Endothelial cell of umbilical vein (primary cell): ENCODE results near the gene CLPSL2. TPM values are rescaled to one million over a fixed set of nuclear protein-coding genes. Genes with fewer than 3 reads are reported as not detected.

Experiments
- BruUV-seq: library from RNA; stranded (reverse); fragments of 400-500 nt; replicated peaks from 2 replicates; lab custom pipeline; 2021; lab: Mats Ljungman, UMichigan
- CTCF ChIA-PET: fragments of 300-600, 350-600 bp; sonication (Branson Sonifier 250); formaldehyde crosslinking; loops from one replicate; lab custom pipeline; 2021; ENCODE audit warnings: antibody characterized with exemption, inconsistent platforms; lab: Charles Lee
- POLR2A ChIA-PET: fragments of 300-600, 350-600 bp; sonication (Branson Sonifier 250); formaldehyde crosslinking; loops from one replicate; lab custom pipeline; 2021; ENCODE audit warnings: antibody characterized with exemption, inconsistent platforms; lab: Charles Lee
- DNase-seq: peaks from one replicate; pipeline ENCODE4 v3.0.0-alpha.2; 2011; ENCODE audit warnings: low read depth, low spot score
- FAIRE-seq: peaks from 2 replicates; lab custom pipeline; 2011; peaks lifted over from hg19 to GRCh38; lab: Jason Lieb, UNC
- H2AFZ ChIP-seq: 2 replicates; pipeline ENCODE4 v1.6.0; 2012; ENCODE audit warnings: low read depth, low read length, control low read depth, inconsistent platforms
- H3K27ac ChIP-seq: 2 replicates; pipeline ENCODE4 v1.5.1; 2011; ENCODE audit warnings: low read depth, mild to moderate bottlenecking, control low read depth, low read length, moderate library complexity; ENCODE audit not compliant: insufficient read depth
- H3K27me3 ChIP-seq, 2 experiments: 2 replicates each; pipeline versions ENCODE4 v1.6.0 to v1.6.1; 2011; ENCODE audit warnings: low read length in 2 of 2, mixed read lengths in 1 of 2; ENCODE audit not compliant: control insufficient read depth in 2 of 2, insufficient read depth in 2 of 2
- H3K36me3 ChIP-seq, 2 experiments: 2 replicates in 1 of 2; 3 replicates in 1 of 2; pipeline ENCODE4 v1.5.1; 2011; ENCODE audit warnings: low read length in 2 of 2, mild to moderate bottlenecking in 1 of 2, moderate library complexity in 1 of 2; ENCODE audit not compliant: control insufficient read depth in 2 of 2, insufficient read depth in 2 of 2; ENCODE audit errors: extremely low read depth in 1 of 2
- H3K4me1 ChIP-seq: 3 replicates; pipeline ENCODE4 v1.5.1; 2011; ENCODE audit warnings: mild to moderate bottlenecking, low read length; ENCODE audit not compliant: control insufficient read depth, insufficient read depth; ENCODE audit errors: extremely low read depth
- H3K4me2 ChIP-seq: 2 replicates; pipeline ENCODE4 v1.6.1; 2011; ENCODE audit warnings: low read length, control low read depth, mixed read lengths; ENCODE audit not compliant: insufficient read depth
- H3K4me3 ChIP-seq, 3 experiments: fragments of 200-600 bp in 1 of 3; sonication (generic), shearing (Covaris generic) in 1 of 3; replicated peaks in 1 of 3; 2 replicates each; pipeline ENCODE4 v1.5.1; 2011 to 2016; ENCODE audit warnings: control low read depth in 3 of 3, low read length in 3 of 3, mild to moderate bottlenecking in 2 of 3, inconsistent platforms in 1 of 3, low read depth in 1 of 3, moderate library complexity in 1 of 3; ENCODE audit not compliant: insufficient read depth in 1 of 3
- H3K79me2 ChIP-seq: 2 replicates; pipeline ENCODE4 v1.6.0; 2012; ENCODE audit warnings: low read length, inconsistent platforms; ENCODE audit not compliant: control insufficient read depth, insufficient read depth
- H3K9ac ChIP-seq: replicated peaks from 2 replicates; pipeline ENCODE3; 2011; ENCODE audit warnings: low read length, control low read depth; ENCODE audit not compliant: insufficient read depth; ENCODE audit errors: extremely low read depth
- H3K9me1 ChIP-seq: replicated peaks from 3 replicates; pipeline ENCODE4 v1.6.0; 2011; ENCODE audit warnings: mild to moderate bottlenecking, low read length; ENCODE audit not compliant: control insufficient read depth, insufficient read depth; ENCODE audit errors: extremely low read depth
- H3K9me3 ChIP-seq: replicated peaks from 2 replicates; pipeline ENCODE4 v1.5.1; 2012; ENCODE audit warnings: low read length, inconsistent platforms; ENCODE audit not compliant: control insufficient read depth, insufficient read depth
- H4K20me1 ChIP-seq: replicated peaks from 2 replicates; pipeline ENCODE3; 2011; ENCODE audit warnings: mild to moderate bottlenecking, low read length; ENCODE audit not compliant: control insufficient read depth, insufficient read depth; ENCODE audit errors: extremely low read depth
- CTCF ChIP-seq, 2 donors: IDR thresholded peaks; 1 replicate in 1 of 2; 2 replicates in 1 of 2; pipeline ENCODE4 v1.5.1; 2011; ENCODE audit warnings: low read length in 2 of 2, mild to moderate bottlenecking in 2 of 2, moderate library complexity in 2 of 2, control low read depth in 1 of 2, inconsistent platforms in 1 of 2, low read depth in 1 of 2; ENCODE audit not compliant: insufficient read depth in 1 of 2; ENCODE audit errors: extremely low read depth in 1 of 2
- EZH2 ChIP-seq: IDR thresholded peaks from 2 replicates; pipeline ENCODE4 v1.6.1; 2012; ENCODE audit warnings: borderline replicate concordance, low read depth, mild to moderate bottlenecking, moderate library complexity, low read length, inconsistent platforms; ENCODE audit not compliant: severe bottlenecking
- FOS ChIP-seq: IDR thresholded peaks from 2 replicates; pipeline ENCODE4 v1.6.1; 2011; ENCODE audit warnings: mild to moderate bottlenecking, low read length, moderate library complexity, borderline replicate concordance; ENCODE audit not compliant: insufficient read depth
- GATA2 ChIP-seq: IDR thresholded peaks from 2 replicates; pipeline ENCODE4 v1.7.0; 2011; ENCODE audit warnings: low read depth, mild to moderate bottlenecking, moderate library complexity, mixed read lengths, low read length; ENCODE audit not compliant: insufficient read length, insufficient read depth
- JUN ChIP-seq: IDR thresholded peaks from 2 replicates; pipeline ENCODE4 v1.6.1; 2011; ENCODE audit warnings: borderline replicate concordance, low read depth; ENCODE audit not compliant: insufficient read length, insufficient read depth
- MYC ChIP-seq: IDR thresholded peaks from one replicate; pipeline ENCODE4 v1.6.1; 2011; ENCODE audit warnings: mild to moderate bottlenecking, low read depth, low read length
- POLR2A ChIP-seq: IDR thresholded peaks from 2 replicates; pipeline ENCODE4 v1.6.1; 2012; ENCODE audit warnings: low read depth, mild to moderate bottlenecking, control low read depth, low read length
- POLR2AphosphoS5 ChIP-seq: IDR thresholded peaks from 2 replicates; pipeline ENCODE4 v1.6.1; 2012; ENCODE audit warnings: low read depth, mild to moderate bottlenecking, control low read depth, low read length, moderate library complexity; ENCODE audit not compliant: insufficient read depth
- dilution Hi-C: fragments of 300-500 bp; cut with MboI; formaldehyde crosslinking; loops from one replicate; pipeline ENCODE4 v1.15.0; 2019; ENCODE audit warnings: low sequenced_read_pairs; ENCODE audit not compliant: extremely low pct_ligation_motif_present
- intact Hi-C: fragments of 100-400 bp; cut with micrococcal nuclease; formaldehyde crosslinking; loops from one replicate; pipeline ENCODE4 v1.10.0; 2022
- polyA plus RNA-seq, 4 experiments: library from polyadenylated mRNA; depleted of rRNA in 3 of 4; stranded (reverse) in 3 of 4; unstranded in 1 of 4; fragments of >200 nt; gene quantifications; 2 replicates each; pipeline versions ENCODE4 v1.2.1 to v1.2.3, GENCODE V29; 2011 to 2012; ENCODE audit warnings: missing spikeins in 1 of 4
- total RNA-seq: library from RNA; stranded (reverse); gene quantifications from 2 replicates; pipeline ENCODE4 v1.2.3, GENCODE V29; 2021
- TF ChIP-seq, protein P1 (sequence below): IDR thresholded peaks from 2 replicates; pipeline ENCODE4 v1.6.1; 2011; ENCODE audit not compliant: insufficient read depth, insufficient read length

CLPSL2 gene
- total and polyA plus RNA-seq, 2 donors (not counting 3 experiments of a cell fraction or from before 2014, with no cell fraction given) = not detected

DNA sequence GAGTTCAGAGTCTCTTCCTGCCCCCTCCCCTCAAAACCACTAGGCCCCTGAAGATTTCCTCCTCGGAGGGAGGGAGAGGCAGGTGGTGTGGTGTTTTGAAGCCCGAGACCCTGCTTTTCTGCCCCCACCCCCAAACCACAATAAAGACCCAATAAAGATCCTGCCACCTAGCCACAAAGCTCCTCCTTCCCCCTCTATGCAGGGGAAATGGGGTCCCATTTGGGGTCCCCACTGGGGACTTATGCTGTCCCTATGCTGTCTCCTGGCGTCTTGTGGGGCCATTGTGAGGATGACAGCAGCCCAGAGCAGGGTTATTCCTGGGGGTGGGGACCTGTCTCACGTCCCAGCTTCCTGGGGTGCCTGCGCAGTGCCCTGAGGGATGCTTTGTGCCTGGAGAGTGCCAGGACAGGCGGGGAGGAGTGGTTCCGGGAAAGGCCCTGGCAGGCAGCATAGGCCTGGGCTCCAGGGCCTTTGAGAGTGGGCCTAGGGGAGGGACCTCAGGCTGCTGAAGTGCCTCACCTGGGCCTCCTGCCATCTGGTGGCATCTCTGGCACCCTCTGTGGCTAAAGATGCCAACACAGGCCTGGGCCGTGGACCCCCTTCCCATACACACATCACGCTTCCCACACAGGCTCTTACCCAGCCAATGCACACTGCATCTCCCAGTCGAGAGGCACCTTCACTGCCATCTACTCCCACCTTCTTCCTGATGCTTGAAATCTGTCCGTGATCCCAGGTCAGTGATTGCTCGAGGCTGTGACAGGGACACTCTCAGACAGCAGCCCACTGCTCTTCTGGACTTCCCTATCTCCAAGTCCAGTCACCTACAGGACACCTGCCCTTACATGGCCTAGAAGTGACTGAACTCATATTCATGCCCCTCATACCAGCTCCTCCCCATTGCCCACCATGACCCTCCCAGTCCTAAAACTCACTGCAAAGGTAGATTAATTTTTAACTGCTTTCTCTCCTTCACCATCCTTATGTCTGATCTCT is 47.4 kb upstream of the CLPSL2 start:
- Histone ChIP-seq H3K9ac (peak overlapping the region; percentile 77), H2AFZ (no peak overlapping the region), H3K27me3 (no peaks in the 10 kb centered on the region), H3K27ac (peak overlapping the region; percentile 56), H3K4me2 (peak overlapping the region; percentile 37), H3K4me1 (peaks cover 44% of the 10 kb centered on the region), H3K9me3 (no peaks in the 10 kb centered on the region), H3K4me3 (no peak overlapping the region), H3K79me2 (no peaks in the 10 kb centered on the region), H3K36me3 (no peaks in the 10 kb centered on the region), H3K9me1 (no peaks in the 10 kb centered on the region), H4K20me1 (no peaks in the 10 kb centered on the region)
- FAIRE-seq (no peak), DNase-seq (no peak)
- intact Hi-C loops (loop anchor here (1.0 kb wide), 1 partner anchor 9 kb away; no protein-coding TSS in a partner anchor), dilution Hi-C loops (no loop called here)
- ChIA-PET CTCF (interaction anchor here (1.4 kb wide), 2 partner anchors 41 to 123 kb away, joined by 3 to 4 read pairs; no protein-coding TSS in a partner anchor), POLR2A (interaction anchor here (0.5 kb wide), 1 partner anchor 448 kb away, joined by 8 read pairs; no protein-coding TSS in a partner anchor)
- no peak for TF ChIP-seq POLR2A
- TF ChIP-seq, protein P1, sequence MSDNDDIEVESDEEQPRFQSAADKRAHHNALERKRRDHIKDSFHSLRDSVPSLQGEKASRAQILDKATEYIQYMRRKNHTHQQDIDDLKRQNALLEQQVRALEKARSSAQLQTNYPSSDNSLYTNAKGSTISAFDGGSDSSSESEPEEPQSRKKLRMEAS = no peak
- no peak for TF ChIP-seq POLR2AphosphoS5
- no TSS peak for BruUV-seq

DNA sequence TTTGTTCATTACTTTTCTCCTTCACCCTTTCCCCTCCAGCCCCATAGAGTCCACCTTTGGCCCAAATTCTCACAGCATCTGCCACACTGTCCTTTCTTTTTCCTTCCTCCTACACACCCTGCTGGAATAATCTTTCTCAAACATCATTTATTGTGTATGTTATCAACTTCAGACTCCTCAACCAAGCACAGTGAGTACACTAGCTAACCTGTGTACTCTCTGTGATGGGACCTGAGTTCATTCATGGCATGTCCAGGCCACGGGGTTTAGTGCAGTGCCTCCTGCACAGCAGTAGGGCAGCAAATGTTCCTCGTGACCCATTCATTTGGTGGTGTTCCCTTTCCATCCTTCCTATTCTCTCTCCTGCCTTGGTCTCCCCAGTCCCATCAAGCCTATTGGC is 46.7 kb upstream of the CLPSL2 start:
- H3K4me1 ChIP-seq = peaks cover 44% of the 10 kb centered on the region
- H3K27me3 ChIP-seq = no peaks in the 10 kb centered on the region
- H3K27ac ChIP-seq = no peak overlapping the region
- no peak overlapping the region for H3K9ac ChIP-seq
- POLR2A ChIA-PET = interaction anchor here (0.5 kb wide), 1 partner anchor 449 kb away, joined by 8 read pairs; no protein-coding TSS in a partner anchor
- no peaks in the 10 kb centered on the region for H4K20me1 ChIP-seq
- no peak overlapping the region for H2AFZ ChIP-seq
- no peaks in the 10 kb centered on the region for H3K9me1 ChIP-seq
- no peaks in the 10 kb centered on the region for H3K9me3 ChIP-seq
- H3K4me2 ChIP-seq = no peak overlapping the region
- no peak for FAIRE-seq
- no peak for DNase-seq
- no peaks in the 10 kb centered on the region for H3K79me2 ChIP-seq
- no peaks in the 10 kb centered on the region for H3K36me3 ChIP-seq
- CTCF ChIA-PET = interaction anchor here (0.8 kb wide), 1 partner anchor 37 kb away, joined by 3 read pairs; no protein-coding TSS in a partner anchor
- intact Hi-C loops = loop anchor here (10.0 kb wide), 1 partner anchor 435 kb away; the partner anchor contains the start of gene DEF6
- TF ChIP-seq FOS (no peak), JUN (no peak), POLR2A (no peak), EZH2 (no peak), POLR2AphosphoS5 (no peak), CTCF (IDR thresholded peaks at IDR 0.05; ENCODE audit: extremely low read depth in 1 of 2, insufficient read depth in 1 of 2, low read depth in 1 of 2, low read length in 2 of 2) (no peak), GATA2 (no peak), MYC (no peak)
- TF ChIP-seq, protein P1 = no peak
- BruUV-seq = no TSS peak
- H3K4me3 ChIP-seq = no peak overlapping the region
- dilution Hi-C loops = no loop called here
